GM19455 (cell line): ENCODE measurements around the gene PELI3.
"Not testable (repeated sequence)": the region's sequence is repeated elsewhere in the genome, so short reads cannot be mapped to it uniquely, and the experiment has no call there.

ENCODE experiments used
- ATAC-seq: cut with Tn5 transposase; IDR thresholded peaks from one replicate; pipeline ENCODE4 v1.9.1; 2021; ENCODE audit not compliant: unreplicated experiment

PELI3 gene, protein sequence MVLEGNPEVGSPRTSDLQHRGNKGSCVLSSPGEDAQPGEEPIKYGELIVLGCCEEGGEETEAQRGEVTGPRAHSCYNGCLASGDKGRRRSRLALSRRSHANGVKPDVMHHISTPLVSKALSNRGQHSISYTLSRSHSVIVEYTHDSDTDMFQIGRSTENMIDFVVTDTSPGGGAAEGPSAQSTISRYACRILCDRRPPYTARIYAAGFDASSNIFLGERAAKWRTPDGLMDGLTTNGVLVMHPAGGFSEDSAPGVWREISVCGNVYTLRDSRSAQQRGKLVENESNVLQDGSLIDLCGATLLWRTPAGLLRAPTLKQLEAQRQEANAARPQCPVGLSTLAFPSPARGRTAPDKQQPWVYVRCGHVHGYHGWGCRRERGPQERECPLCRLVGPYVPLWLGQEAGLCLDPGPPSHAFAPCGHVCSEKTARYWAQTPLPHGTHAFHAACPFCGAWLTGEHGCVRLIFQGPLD

GRCh38 chr11:66466225-66467033 is at the start of gene PELI3:
Gene PELI3, plus strand, starts transcription at chr11:66466905. Its CDS starts 1,224 bp downstream, at chr11:66468129.
- ATAC-seq, result peak; percentile 67

DNA sequence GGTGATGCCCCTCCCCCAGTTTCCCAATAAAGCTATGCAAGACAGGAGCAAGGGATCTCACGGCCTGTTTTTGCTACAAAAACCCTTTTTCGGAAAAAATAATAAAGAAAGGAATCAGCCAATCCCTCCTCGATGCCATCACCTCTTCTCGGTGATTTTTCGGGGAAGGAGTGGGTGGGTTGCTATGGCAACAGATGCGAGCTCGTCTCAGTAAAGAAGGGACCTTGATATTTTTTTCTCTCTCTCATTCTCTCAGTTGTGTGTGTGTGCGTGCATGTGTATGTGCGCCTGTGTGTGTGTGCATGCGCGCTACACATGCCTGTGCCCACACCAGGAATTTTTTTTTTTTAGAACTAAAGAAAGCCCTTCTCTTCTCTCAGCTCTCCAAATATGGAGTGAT is 49.7 kb upstream of the PELI3 start:
- ATAC-seq, result no peak

DNA sequence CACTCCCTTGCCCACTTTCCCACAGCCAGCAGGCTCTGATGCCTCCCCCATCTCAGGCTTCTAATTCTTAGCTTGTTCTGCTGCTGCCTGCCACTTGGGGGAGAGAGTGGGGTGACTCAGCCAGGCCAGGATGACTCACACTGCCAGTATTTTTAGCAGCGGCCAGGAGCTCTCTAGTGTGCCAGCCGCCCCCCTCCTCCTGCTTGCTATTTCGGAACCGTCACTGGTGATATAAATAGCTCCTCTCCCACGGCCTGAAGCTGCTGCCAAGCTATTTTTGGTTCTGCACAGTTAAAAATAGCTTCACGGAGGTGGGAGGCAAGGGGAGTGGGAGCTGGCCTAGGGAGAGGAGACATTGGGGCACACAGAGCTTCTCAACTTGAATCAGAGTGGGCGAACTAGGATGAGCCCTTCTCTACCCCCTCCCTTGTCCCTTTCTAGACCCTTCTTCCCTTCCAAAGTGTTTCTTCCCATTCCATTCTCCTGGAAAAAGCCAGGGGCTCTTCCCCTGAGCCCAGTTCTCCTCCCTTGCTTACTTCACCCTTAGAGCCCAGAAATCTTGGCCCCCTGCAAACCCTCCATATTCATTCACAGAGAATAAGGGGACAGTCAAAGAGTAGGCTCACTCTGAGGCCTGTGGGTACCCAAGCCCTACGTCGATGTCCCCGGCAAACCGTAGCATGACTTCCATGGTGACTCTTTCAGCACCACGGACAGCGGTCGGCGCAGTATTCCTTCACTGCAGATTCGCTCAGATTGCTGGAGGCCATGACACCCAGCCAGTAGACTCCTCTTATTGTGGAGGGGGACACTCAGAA is 48.3 kb upstream of the PELI3 start:
- ATAC-seq, result no peak

GRCh38 chr11:66418986-66419308 is 47.8 kb upstream of the PELI3 start:
- no peak for ATAC-seq

- no peak for ATAC-seq
Measured at GRCh38 chr11:66419825-66420224, 46.9 kb upstream of the PELI3 start.

GRCh38 chr11:66420671-66421476 is 45.8 kb upstream of the PELI3 start, which contains the start of gene NPAS4:
Gene NPAS4, plus strand, starts transcription at chr11:66421035. Its CDS starts 145 bp downstream, at chr11:66421180.
- ATAC-seq, result no peak

DNA sequence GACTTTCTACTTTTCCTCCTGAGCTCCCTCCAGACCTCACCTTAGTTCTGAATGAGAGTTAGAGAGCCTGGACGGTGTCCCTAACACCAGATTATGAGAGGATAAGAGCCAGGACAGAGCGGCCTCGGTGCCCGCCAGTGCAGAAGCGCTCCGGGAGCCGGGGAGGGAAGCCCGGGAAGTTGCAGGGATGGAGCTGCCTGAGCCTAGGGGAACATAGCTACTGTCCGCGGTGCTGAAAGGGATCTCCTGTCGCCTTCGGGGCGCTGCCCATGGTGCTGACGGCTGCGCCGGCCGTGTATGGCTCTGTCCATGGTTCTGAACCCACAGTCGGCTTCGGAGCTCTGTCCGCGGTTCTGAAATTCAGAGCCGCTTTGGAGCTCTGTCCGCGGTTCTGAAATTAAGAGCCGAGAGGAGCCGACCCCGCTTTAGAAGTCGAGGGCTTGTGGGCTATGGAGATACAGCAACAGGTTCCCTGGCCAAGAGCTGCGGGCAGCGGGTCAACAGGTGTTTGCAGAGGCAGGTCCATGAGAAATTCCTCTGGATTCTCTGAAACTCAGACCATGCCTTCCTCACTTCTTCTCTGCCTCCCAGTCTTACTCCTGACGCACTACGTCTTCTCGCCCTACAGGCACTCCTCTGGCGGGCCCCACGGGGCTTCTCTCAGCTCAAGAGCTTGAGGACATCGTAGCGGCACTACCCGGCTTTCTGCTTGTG is 45.1 kb upstream of the PELI3 start:
- no peak for ATAC-seq

GRCh38 chr11:66426314-66426713 is 40.4 kb upstream of the PELI3 start:
- ATAC-seq, result no peak

DNA sequence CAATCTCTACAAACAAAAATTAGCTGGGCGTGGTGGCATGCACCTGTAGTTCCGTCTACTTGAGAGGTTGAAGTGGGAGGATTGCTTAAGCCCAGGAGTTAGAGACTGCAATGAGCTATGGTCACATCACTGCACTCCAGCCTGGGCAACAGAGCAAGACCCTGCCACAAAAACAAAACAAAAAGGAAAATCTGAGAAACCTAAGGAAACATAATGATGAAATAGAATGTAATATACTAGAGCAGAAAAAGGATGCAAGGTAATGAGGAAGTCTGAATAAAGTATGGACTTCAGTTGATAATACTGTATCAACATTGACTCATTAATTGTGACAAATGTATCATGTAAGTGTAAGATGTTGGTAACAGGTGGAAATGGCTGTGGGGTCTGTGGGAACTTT is 37.8 kb upstream of the PELI3 start:
- ATAC-seq, result no peak

DNA sequence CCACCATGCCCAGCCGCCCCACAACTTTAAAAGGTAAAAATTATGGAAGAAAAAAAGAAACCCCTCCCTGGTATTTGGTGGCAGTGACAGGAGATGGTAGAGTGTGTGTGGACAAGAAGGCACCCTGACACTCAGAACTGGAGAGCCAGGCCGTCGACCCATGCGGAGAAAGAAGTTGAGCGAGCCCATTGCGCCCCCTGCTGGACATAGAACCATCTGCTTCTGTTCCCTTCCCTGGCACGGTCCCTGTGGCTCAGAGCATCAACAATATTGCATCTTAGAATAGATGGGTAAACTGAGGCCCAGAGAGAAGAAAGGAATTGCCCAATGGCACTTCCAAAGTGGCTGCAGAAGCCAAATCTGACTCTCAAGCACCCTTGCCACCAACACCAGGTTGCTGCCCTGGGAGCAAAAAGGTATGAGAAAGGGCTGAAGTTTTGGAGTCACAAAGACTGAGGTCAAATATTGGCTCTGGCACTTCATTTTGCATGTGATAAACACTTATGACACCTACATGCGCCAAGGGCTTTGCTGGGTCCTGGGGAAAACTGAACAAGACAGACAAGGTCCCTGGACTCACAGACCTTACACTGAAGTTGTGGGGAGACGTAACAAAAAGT is 36.6 kb upstream of the PELI3 start:
- no peak for ATAC-seq

DNA sequence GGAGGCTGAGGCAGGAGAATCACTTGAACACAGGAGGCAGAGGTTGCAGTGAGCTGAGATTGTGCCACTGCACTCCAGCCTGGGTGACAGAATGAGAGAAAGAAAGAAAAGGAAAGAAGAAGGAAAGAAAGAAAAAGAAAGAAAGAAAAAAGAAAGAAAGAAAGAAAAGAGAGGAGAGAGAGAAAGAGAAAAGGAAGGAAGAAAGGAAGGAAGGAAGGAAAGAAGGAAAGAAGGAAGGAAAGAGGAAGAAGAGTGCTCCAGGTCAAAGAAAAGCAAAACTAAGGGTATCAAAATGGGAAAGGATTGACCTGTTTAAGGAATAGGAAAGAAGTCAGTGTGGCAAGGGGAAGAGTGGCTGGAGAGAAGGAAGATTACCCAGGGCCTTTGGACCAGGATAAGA is 35.4 kb upstream of the PELI3 start:
- not testable (repeated sequence) for ATAC-seq

DNA sequence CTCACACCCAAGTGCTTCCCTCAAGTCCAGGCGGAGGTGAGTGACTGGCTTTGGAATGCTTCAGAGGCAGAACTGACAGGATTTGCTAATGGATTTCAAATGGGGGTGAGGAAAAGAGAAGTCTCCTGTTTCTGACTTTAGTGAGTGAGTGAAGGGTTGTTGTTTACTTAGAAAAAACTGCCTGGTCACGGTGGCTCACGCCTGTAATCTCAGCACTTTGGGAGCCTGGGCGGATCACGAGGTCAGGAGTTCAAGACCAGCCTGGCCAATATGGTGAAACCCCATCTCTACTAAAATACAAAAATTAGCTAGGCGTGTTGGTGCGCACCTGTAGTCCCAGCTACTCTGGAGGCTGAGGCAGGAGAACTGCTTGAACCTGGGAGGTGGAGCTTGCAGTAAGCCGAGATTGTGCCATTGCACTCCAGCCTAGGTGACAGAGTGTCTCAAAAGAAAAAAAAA is 34.8 kb upstream of the PELI3 start:
- not testable (repeated sequence) for ATAC-seq

DNA sequence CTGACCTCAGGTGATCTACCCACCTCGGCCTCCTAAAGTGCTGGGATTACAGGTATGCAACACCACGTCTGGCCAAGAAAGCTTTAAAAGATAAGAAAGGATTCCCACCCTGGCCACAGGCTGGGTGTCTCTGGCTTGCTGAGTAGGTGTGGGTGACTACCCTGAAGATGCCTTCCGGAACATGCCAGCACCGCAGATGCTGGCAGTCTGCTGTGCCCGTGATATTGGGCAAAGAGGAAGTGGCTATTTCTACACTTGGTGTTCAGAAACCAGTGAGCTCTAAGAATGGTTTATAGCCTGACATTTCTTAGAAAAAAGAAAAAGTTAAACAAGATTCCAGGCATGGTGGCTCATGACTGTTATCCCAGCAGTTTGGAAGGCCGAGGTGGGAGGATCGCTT is 34.1 kb upstream of the PELI3 start:
- ATAC-seq, result no peak

- ATAC-seq, result no peak
Measured at GRCh38 chr11:66437979-66438503, 28.7 kb upstream of the PELI3 start.

- peak; percentile 92 for ATAC-seq
Measured at GRCh38 chr11:66438504-66439466, 27.9 kb upstream of the PELI3 start, which contains the start of gene MRPL11. Gene MRPL11, minus strand, starts transcription at chr11:66438848. Its CDS starts 94 bp downstream, at chr11:66438754.

DNA sequence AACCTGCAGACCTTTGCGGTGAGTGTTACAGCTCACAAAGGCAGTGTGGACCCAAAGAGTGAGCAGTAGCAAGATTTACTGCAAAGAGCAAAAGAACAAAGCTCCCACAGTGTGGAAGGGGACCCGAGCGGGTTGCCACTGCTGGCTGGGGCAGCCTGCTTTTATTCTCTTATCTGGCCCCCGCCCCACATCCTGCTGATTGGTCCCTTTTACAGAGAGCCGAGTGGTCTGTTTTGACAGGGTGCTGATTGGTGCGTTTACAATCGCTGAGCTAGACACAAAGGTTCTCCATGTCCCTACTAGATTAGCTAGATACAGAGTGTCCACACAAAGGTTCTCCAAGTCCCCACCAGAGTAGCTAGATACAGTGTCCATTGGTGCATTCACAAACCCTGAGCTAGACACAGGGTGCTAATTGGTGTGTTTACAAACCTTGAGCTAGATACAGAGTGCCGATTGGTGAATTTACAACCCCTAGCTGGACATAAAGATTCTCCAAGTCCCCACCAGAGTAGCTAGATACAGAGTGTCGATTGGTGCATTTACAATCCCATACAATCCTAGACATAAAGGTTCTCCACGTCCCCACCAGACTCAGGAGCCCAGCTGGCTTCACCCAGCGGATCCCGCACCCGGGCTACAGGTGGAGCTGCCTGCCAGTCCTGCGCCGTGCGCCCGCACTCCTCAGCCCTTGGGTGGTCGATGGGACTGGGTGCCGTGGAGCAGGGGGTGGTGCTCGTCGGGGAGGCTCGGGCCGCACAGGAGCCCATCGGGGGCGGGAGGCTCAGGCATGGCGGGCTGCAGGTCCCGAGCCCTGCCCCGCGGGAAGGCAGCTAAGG is 26.4 kb upstream of the PELI3 start:
- not testable (repeated sequence) for ATAC-seq

- not testable (repeated sequence) for ATAC-seq
Measured at GRCh38 chr11:66440940-66441282, 25.8 kb upstream of the PELI3 start.
